ENCODE results near the gene TSHR.

The TSHR gene

GRCh38 chr14:81144824-81145603 lies 189.6 kb downstream of the TSHR start:
- no peak for DNase-seq

GRCh38 chr14:81147140-81147897 lies 191.9 kb downstream of the TSHR start:
- DNase-seq, result no peak

GRCh38 chr14:81148635-81149034 lies 193.2 kb downstream of the TSHR start:
- DNase-seq, result no peak

- DNase-seq, result no peak
Observed at GRCh38 chr14:81153187-81153586, 197.8 kb downstream of the TSHR start.

GRCh38 chr14:81157431-81157830 lies 202.0 kb downstream of the TSHR start:
- no peak for DNase-seq

GRCh38 chr14:81161088-81161487 lies 205.7 kb downstream of the TSHR start:
- DNase-seq, result no peak

GRCh38 chr14:81161749-81162148 lies 206.3 kb downstream of the TSHR start:
- DNase-seq, result no peak

GRCh38 chr14:81162941-81163340 lies 207.5 kb downstream of the TSHR start:
- DNase-seq, result no peak

GRCh38 chr14:81164167-81164774 lies 208.8 kb downstream of the TSHR start:
- peak; percentile 19 for DNase-seq

GRCh38 chr14:81165188-81165587 lies 209.8 kb downstream of the TSHR start:
- no peak for DNase-seq

GRCh38 chr14:81166121-81166520 lies 210.7 kb downstream of the TSHR start:
- DNase-seq, result no peak

GRCh38 chr14:81169267-81169666 lies 213.8 kb downstream of the TSHR start:
- no peak for DNase-seq

GRCh38 chr14:81169711-81170103 lies 214.3 kb downstream of the TSHR start:
- peak; percentile 12 for DNase-seq

- peak; percentile 76 for DNase-seq
Observed at GRCh38 chr14:81170104-81170828, 214.8 kb downstream of the TSHR start.

GRCh38 chr14:81170829-81171195 lies 215.4 kb downstream of the TSHR start:
- no peak for DNase-seq

GRCh38 chr14:81172353-81172752 lies 216.9 kb downstream of the TSHR start:
- DNase-seq, result no peak

GRCh38 chr14:81172881-81173280 lies 217.5 kb downstream of the TSHR start:
- no peak for DNase-seq

- DNase-seq, result no peak
Observed at GRCh38 chr14:81176241-81176640, 220.8 kb downstream of the TSHR start.

GRCh38 chr14:81177225-81177624 lies 221.8 kb downstream of the TSHR start:
- no peak for DNase-seq

- no peak for DNase-seq
Observed at GRCh38 chr14:81178063-81178462, 222.6 kb downstream of the TSHR start.

- no peak for DNase-seq
Observed at GRCh38 chr14:81179631-81180030, 224.2 kb downstream of the TSHR start.

- DNase-seq, result no peak
Observed at GRCh38 chr14:81187832-81188522, 232.6 kb downstream of the TSHR start.

- DNase-seq, result no peak
Observed at GRCh38 chr14:81192594-81192993, 237.2 kb downstream of the TSHR start.
